SK-N-SH treated with all-trans-retinoic acid at 6 μM for 48 hours (cell line): ENCODE data around the gene FGFBP2.

ENCODE experiments used
- ARNTL ChIP-seq: fragments of 450-650 bp; formaldehyde crosslinking; IDR thresholded peaks from 2 replicates; pipeline ENCODE4 v1.5.0; 2020; ENCODE audit warnings: low read depth, mild to moderate bottlenecking, moderate library complexity, borderline replicate concordance
- CREB5 ChIP-seq: fragments of 250-450 bp; sonication (Bioruptor Pico); IDR thresholded peaks from 2 replicates; pipeline ENCODE4 v1.5.1; 2020; ENCODE audit warnings: low read depth, mild to moderate bottlenecking, moderate library complexity
- GLIS3 ChIP-seq: fragments of 250-450 bp; sonication (Bioruptor Pico); IDR thresholded peaks from 2 replicates; pipeline ENCODE4 v1.5.0; 2020; ENCODE audit warnings: mild to moderate bottlenecking, moderate library complexity
- OSR1 ChIP-seq: fragments of 250-450 bp; sonication (Bioruptor Pico); IDR thresholded peaks from 2 replicates; pipeline ENCODE4 v1.8.0; 2022; ENCODE audit warnings: moderate library complexity, mild to moderate bottlenecking, inconsistent platforms
- PATZ1 ChIP-seq: fragments of 250-450 bp; sonication (Bioruptor Pico); IDR thresholded peaks from 2 replicates; pipeline ENCODE4 v1.8.0; 2020; ENCODE audit warnings: mild to moderate bottlenecking, moderate library complexity, borderline replicate concordance
- POU6F1 ChIP-seq: fragments of 250-450 bp; sonication (Bioruptor Pico); IDR thresholded peaks from 2 replicates; pipeline ENCODE4 v1.8.0; 2021; ENCODE audit warnings: low read depth, mild to moderate bottlenecking, moderate library complexity, borderline replicate concordance
- RARB ChIP-seq: fragments of 250-450 bp; sonication (Bioruptor Pico); IDR thresholded peaks from 2 replicates; pipeline ENCODE4 v1.8.0; 2021; ENCODE audit warnings: mild to moderate bottlenecking, moderate library complexity
- SNAI2 ChIP-seq: fragments of 250-450 bp; sonication (Bioruptor Pico); IDR thresholded peaks from 2 replicates; pipeline ENCODE4 v1.5.0; 2020; ENCODE audit warnings: mild to moderate bottlenecking, moderate library complexity
- TOX ChIP-seq: fragments of 250-450 bp; sonication (Bioruptor Pico); IDR thresholded peaks from 2 replicates; pipeline ENCODE4 v1.8.0; 2021; ENCODE audit warnings: mild to moderate bottlenecking, moderate library complexity, borderline replicate concordance
- ZNF8 ChIP-seq: fragments of 450-650 bp; formaldehyde crosslinking; IDR thresholded peaks from 2 replicates; pipeline ENCODE4 v1.5.0; 2020; ENCODE audit warnings: mild to moderate bottlenecking, moderate library complexity

- no peak for TF ChIP-seq SNAI2 (CRISPR knock-in tag)
- no peak for TF ChIP-seq CREB5 (CRISPR knock-in tag)
- TF ChIP-seq RARB, result no peak
- TF ChIP-seq ARNTL (CRISPR knock-in tag), result no peak
- no peak for TF ChIP-seq ZNF8 (CRISPR knock-in tag)
- no peak for TF ChIP-seq GLIS3 (CRISPR knock-in tag)
- TF ChIP-seq PATZ1, result no peak
- TF ChIP-seq OSR1 (CRISPR knock-in tag), result no peak
- TF ChIP-seq POU6F1 (CRISPR knock-in tag), result no peak
- no peak for TF ChIP-seq TOX
Measured at GRCh38 chr4:15931451-15932210, 31.3 kb downstream of the FGFBP2 start.
